Stimulated activated naive CD8-positive, alpha-beta T cell treated with anti-CD3 and anti-CD28 coated beads, Interleukin-15, Interleukin-2, amounts not matched to agents 100 ng/mL and 50 ng/mL, for 24 hours (primary cell): ENCODE results near the gene PTER.

Source experiments
- H3K27ac Mint-ChIP-seq: one replicate; pipeline ENCODE4 v1.8.0; 2021; ENCODE audit warnings: mild to moderate bottlenecking, mixed read lengths
- H3K27me3 Mint-ChIP-seq: one replicate; pipeline ENCODE4 v1.8.0; 2021; ENCODE audit warnings: mixed read lengths
- H3K36me3 Mint-ChIP-seq: one replicate; pipeline ENCODE4 v1.8.0; 2021; ENCODE audit warnings: low read depth, mixed read lengths
- H3K4me1 Mint-ChIP-seq: one replicate; pipeline ENCODE4 v1.8.0; 2021; ENCODE audit warnings: low read depth, mixed read lengths
- H3K4me3 Mint-ChIP-seq: one replicate; pipeline ENCODE4 v1.8.0; 2021; ENCODE audit warnings: mild to moderate bottlenecking, mixed read lengths
- H3K9me3 Mint-ChIP-seq: one replicate; pipeline ENCODE4 v1.8.0; 2021; ENCODE audit warnings: mixed read lengths

The PTER gene

DNA sequence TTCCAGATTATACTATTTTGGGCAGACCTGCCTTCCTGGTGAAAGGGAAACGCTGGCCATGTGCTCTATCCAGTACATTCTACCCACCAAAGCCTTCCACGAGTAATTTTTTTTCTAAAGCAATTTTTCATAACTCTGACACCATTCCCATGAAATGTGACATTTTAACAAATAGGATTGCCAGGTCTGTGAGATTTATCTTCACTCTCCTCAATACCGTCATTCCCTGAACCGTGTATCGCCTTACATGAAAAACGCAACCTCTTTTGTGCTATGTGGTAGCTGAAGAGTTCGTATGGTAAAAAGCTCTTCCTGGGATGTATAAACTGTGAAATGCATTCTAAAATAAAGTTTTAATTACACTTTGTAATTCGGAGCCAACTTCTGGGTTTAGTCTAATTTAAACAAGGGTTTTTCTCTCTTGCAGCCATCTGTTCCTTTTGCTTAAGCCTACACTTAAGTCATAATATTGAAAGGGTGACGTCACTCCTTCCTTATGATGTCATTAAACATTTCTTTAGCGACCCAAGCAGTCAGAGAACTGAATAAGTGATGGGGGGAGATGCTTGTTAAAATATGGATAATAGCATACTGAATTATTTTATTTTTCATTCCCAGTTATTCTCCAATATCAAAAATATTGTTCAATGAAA lies 57.2 kb downstream of the PTER start:
- Mint-ChIP-seq H3K4me3 (no peak overlapping the region), H3K9me3 (no peaks in the 10 kb centered on the region), H3K4me1 (no peaks in the 10 kb centered on the region), H3K36me3 (peaks cover 61% of the 10 kb centered on the region), H3K27me3 (no peaks in the 10 kb centered on the region), H3K27ac (no peak overlapping the region)

DNA sequence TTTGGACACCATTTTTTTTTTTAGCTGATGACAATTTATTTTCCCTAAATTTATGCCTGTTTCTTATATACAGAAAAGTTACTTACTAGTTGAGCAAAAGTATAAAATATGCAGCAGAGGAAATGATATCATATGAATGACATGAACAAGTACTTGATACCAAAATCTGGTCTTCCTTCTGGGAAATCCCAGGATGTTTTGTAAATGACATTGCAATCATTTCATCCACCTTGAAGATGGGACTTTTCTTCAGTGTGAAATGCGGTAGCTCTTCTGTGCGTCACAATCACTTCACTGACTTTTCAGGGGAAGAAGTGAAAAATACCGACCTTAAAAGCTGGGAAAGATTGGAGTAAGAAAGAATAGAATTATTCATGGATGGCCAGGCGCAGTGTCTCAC lies 61.1 kb downstream of the PTER start:
- no peak overlapping the region for H3K4me3 Mint-ChIP-seq
- H3K4me1 Mint-ChIP-seq, result no peaks in the 10 kb centered on the region
- no peak overlapping the region for H3K27ac Mint-ChIP-seq
- no peaks in the 10 kb centered on the region for H3K27me3 Mint-ChIP-seq
- H3K36me3 Mint-ChIP-seq, result peaks cover 46% of the 10 kb centered on the region
- no peaks in the 10 kb centered on the region for H3K9me3 Mint-ChIP-seq

DNA sequence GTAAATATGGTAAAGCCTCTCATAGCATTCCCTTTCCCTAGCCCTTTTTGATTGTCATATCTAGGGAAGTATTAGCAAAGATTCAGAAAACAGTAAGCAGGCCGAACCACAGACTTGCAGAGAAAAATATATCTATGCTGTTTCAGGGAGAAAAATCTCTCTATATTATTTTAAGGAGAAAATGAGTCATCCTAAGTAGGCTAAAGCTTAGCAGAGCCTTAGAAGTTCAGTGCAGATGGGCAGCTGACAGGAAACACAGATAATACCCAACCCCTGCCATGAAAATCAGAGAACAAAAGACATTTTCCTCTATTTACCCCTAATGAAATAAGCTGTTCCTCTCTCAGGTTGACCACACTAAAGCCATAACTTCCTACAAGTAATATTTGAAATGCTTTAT lies 68.4 kb downstream of the PTER start:
- peaks cover 18% of the 10 kb centered on the region for H3K36me3 Mint-ChIP-seq
- no peaks in the 10 kb centered on the region for H3K4me1 Mint-ChIP-seq
- H3K9me3 Mint-ChIP-seq, result no peaks in the 10 kb centered on the region
- H3K4me3 Mint-ChIP-seq, result no peak overlapping the region
- H3K27ac Mint-ChIP-seq, result no peak overlapping the region
- no peaks in the 10 kb centered on the region for H3K27me3 Mint-ChIP-seq

DNA sequence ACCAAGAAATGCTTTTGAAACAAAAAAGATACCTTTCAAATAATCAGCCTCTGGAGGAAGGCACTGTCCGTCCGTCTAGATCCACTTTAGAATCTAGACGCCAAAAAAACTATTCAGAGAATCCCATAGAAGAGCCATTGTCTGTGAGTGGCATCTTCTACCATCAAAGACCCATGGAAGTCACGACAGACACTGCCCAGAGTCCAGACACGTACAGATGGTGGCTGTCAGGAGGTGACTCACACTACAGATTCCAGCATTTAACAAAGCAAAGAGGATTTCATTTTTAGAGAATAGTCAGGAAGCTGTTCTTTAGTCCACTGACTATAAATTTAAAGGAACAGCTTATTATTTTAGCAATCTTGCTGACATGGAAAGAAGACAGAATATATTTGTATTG lies 73.2 kb downstream of the PTER start:
- no peak overlapping the region for H3K27ac Mint-ChIP-seq
- H3K27me3 Mint-ChIP-seq, result no peaks in the 10 kb centered on the region
- H3K4me1 Mint-ChIP-seq, result no peaks in the 10 kb centered on the region
- H3K36me3 Mint-ChIP-seq, result peaks cover 27% of the 10 kb centered on the region
- H3K4me3 Mint-ChIP-seq, result no peak overlapping the region
- H3K9me3 Mint-ChIP-seq, result no peaks in the 10 kb centered on the region

DNA sequence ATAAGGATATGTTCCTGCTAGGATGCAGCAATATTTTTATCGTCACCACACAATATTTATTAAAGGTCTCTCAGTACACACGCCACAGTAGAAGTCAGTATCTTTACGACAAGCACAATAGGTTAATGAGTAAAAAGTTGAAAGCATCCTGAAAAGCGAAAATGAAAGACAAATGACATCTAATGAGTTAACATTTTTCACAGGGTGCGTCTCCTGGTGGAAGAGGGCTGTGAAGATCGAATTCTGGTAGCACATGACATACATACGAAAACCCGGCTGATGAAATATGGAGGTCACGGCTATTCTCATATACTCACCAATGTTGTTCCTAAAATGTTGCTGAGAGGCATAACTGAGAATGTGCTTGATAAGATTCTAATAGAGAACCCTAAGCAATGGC lies 74.0 kb downstream of the PTER start:
- Mint-ChIP-seq H3K27ac (no peak overlapping the region), H3K27me3 (no peaks in the 10 kb centered on the region), H3K4me1 (no peaks in the 10 kb centered on the region), H3K36me3 (peaks cover 27% of the 10 kb centered on the region), H3K9me3 (no peaks in the 10 kb centered on the region), H3K4me3 (no peak overlapping the region)

DNA sequence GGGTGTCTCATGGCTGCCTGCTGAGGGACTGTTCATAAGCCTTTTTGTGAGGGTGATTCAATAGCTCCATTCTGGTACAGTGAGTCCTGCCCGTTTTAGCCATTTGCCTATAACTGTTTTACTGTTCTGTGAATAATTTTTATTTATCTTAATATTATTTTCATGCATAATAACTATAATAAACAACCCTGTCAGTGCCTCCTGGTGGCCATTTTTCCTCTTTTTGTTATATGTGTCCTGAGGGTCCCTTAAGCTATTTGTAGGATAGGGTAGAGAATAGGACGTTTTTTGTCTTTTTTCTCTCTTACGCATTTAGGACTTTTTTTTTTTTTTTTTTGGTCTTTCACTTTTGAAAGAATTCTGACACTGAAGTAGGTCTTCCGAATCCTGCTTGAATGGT lies 82.0 kb downstream of the PTER start:
- Mint-ChIP-seq H3K27me3 (peaks cover 37% of the 10 kb centered on the region), H3K9me3 (no peaks in the 10 kb centered on the region)

DNA sequence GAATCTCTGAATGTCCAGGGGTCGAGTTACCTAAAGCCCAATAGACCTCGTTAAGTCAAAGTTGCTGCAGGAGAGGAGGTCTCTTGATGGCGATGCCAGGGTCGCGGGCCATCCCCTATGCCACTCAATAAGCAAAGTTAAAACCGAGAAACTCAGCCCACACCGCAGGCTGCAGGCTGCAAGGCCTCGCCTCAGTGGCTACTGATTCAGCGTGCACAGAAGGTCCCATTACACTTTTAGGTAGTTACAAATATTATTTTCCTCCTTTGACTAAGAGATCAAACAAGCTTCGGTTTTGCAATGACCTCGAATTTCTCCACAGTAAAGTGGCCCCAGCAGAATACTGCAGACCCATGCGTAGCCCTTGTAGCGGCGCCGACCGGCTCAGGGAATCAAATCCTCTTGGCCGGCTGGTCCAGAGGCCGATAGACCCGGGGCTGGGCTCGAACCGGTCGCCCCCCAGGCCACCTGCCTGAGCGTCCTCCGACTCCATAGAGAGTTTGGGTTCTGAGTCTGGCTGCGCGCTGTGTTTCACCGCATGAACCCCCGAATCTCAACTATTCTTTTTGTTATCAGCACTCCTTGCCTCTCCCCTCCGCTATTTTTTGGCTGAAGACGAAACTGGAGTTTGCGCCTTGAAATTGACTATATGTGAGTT lies 82.6 kb downstream of the PTER start:
- Mint-ChIP-seq H3K36me3 (peaks cover 15% of the 10 kb centered on the region), H3K27ac (peak overlapping the region; percentile 58), H3K27me3 (peaks cover 42% of the 10 kb centered on the region), H3K4me1 (peaks cover 16% of the 10 kb centered on the region), H3K9me3 (no peaks in the 10 kb centered on the region), H3K4me3 (peak overlapping the region; percentile 62)

More for the DNA sequence above, 82.0 kb downstream of the PTER start:
- Mint-ChIP-seq H3K36me3 (peaks cover 15% of the 10 kb centered on the region), H3K4me3 (peak overlapping the region; percentile 49), H3K27ac (no peak overlapping the region), H3K4me1 (peaks cover 16% of the 10 kb centered on the region)

DNA sequence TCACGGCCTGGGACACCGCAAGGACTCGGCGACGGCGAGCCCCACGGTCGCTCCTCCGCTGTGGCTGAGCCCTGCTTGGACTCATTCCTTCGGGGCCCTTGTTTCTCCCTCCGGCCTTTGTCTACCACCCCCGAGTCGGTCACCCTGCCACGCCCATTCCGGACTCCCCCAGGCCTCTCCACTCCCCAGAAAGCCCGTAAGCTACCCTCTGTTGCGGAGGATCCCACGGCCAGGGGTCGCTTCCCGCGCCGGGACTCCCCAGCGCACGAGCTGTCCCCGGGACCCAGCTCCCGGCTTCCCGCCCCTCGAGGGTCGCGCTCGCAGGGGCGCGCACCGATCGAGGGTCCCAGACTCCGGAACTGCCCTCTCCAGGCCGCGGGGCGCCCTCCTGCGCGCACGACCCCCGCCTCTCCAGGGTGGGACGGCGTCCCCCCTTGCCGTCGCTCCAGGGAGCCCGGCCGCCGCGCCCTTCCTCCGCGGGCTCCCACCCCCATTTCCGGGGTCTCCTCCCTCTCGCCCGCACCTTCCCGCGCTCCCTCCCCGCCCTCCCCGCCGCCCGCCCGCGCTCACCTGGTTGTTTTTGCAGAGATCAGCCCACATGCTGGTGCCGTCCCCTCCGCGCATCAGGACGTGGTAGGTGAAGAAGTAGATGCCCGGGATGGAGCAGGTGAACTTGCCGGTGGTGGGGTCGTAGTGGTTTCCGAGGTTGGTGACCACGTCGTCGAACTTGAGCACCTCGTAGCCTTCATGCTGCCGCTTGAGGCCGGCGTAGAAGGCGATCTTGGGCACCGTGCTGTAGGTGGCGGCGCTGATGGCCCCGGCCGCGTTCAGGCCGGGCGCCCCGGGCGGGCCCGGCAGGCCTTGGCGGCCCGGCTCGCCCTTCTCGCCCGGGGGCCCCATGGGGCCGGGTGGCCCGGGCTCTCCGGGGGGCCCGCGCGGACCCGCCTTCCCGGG lies 83.4 kb downstream of the PTER start:
- no peaks in the 10 kb centered on the region for H3K9me3 Mint-ChIP-seq
- peaks cover 8% of the 10 kb centered on the region for H3K36me3 Mint-ChIP-seq
- peak overlapping the region; percentile 71 for H3K4me3 Mint-ChIP-seq
- H3K4me1 Mint-ChIP-seq, result peaks cover 16% of the 10 kb centered on the region
- peaks cover 46% of the 10 kb centered on the region for H3K27me3 Mint-ChIP-seq
- H3K27ac Mint-ChIP-seq, result peak overlapping the region; percentile 58

DNA sequence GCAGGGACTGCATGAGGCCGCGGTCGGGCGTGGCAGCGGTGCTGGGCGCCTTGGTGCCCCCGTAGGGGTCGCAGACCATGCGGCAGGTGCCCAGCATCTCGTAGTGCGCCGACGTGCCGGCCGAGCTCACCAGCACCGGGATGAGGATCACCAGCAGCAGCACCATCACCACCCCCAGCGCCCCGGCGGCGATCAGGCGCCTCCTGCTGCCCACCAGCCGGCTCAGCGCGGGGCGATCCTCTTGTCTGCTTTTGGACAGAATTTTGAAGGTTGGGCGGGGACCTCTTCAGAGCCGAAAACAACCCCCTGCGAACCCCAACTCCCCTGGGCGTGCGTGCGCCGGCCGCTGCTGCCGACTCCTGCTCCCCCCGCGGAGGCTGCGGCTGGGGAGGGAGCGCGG lies 84.1 kb downstream of the PTER start:
- Mint-ChIP-seq H3K27me3 (peaks cover 46% of the 10 kb centered on the region), H3K27ac (no peak overlapping the region), H3K36me3 (peaks cover 8% of the 10 kb centered on the region), H3K4me3 (peak overlapping the region; percentile 54), H3K9me3 (no peaks in the 10 kb centered on the region), H3K4me1 (peaks cover 16% of the 10 kb centered on the region)

DNA sequence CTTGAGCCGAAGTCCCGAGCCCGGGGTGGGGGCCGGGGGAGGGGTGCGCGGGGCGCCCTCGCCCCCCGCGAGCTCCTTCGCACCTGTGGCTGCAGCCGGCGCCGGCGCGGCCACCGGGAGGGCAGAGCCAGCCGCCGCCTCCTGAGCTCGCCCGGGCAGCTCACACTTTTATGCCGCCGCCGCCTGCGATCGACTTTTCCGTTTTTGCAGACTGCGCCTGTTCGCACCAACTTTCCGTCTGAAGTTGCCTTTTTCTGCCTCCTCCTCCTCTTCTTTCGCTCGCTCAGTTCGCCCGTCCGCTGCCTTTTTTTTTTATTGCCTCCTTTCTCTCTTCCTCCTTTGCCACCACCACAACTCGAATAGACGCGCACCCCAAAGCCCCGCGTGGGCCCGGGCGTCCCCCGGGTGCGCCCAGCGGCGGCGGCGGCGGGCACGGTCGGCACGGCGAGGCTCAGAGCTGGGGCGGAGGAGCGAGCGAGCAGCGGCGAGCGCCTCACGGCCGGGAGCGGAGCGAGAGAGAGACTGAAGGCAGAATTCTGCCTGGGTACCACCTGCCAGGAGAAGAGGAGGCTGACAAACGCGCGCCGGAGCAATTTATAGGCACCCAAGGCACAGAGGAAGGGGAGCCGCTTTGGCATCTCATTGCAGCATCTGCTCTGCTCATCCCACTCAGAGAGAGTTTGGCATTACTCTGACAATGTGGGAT lies 84.7 kb downstream of the PTER start, which contains the start of gene C1QL3:
Gene C1QL3 (minus strand): TSS at position 569 of the 706 bp plus-strand sequence. CDS start 814 bp downstream, outside the sequence.
- peaks cover 46% of the 10 kb centered on the region for H3K27me3 Mint-ChIP-seq
- no peaks in the 10 kb centered on the region for H3K9me3 Mint-ChIP-seq
- H3K4me1 Mint-ChIP-seq, result peaks cover 16% of the 10 kb centered on the region
- H3K27ac Mint-ChIP-seq, result no peak within 1 kb of the TSS
- peak within 1 kb of the TSS; percentile 78 for H3K4me3 Mint-ChIP-seq
- H3K36me3 Mint-ChIP-seq, result peaks cover 8% of the 10 kb centered on the region

DNA sequence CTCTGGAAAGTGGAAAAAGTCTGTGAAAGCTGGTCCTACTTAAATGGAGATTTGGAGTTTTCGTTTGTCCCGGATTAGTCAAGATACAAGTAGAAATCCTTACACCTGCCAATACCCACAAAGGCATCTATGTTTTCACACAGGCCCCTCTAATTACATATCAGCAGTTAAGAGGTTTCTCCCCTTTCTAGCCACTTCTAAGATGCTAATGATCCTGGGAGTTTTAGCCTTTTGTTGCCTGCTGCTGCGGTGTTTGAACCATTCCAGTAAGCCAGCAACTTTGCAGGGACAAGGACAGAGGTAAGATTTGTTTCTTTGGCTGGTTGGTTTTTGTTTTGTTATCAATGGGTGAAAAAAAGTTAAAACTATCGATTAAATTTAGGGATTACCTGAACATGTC lies 90.6 kb downstream of the PTER start:
- Mint-ChIP-seq H3K36me3 (peaks cover 4% of the 10 kb centered on the region), H3K4me3 (no peak overlapping the region), H3K4me1 (no peaks in the 10 kb centered on the region), H3K27ac (no peak overlapping the region), H3K9me3 (no peaks in the 10 kb centered on the region), H3K27me3 (peaks cover 29% of the 10 kb centered on the region)

DNA sequence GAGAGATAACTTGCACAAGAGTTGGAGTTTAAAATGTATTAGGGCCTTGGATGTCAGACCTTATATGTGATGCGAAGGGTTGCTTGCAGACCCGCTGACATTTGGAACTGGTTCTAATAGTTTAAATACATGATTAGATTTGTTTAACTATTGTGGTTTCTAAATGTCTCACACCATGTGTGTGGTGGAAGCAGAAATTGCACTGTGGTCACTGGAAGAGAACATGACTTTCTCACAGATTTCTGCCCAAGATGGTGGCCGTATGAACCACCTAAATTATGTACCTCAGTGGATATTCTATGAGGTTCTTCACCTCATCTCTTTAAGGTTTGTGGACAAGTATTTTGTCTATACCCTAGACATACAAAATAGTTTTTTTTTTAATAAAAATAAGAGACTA lies 93.0 kb downstream of the PTER start:
- Mint-ChIP-seq H3K4me1 (no peaks in the 10 kb centered on the region), H3K4me3 (no peak overlapping the region), H3K27me3 (peaks cover 16% of the 10 kb centered on the region), H3K9me3 (no peaks in the 10 kb centered on the region), H3K27ac (no peak overlapping the region), H3K36me3 (peaks cover 4% of the 10 kb centered on the region)

DNA sequence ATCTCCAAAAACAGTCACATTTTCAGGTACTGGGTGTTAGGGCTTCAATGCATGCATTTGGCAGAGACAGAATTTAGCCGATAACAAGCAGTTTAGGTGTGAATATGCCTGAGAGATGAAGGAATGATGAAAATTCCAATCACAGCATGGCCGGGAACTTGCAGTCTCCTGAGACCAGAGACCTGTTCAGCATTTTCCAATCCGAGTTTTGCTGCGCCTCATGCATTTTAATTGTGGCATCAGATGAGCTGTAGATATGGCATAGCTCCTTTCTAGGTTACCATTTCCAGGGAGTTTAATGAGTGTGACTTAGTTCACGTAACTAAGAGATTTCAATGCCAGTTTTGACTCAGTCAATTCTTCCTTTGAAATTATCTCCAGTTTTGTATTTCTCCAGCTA lies 99.3 kb downstream of the PTER start:
- Mint-ChIP-seq H3K9me3 (no peaks in the 10 kb centered on the region), H3K4me3 (no peak overlapping the region), H3K4me1 (no peaks in the 10 kb centered on the region), H3K36me3 (no peaks in the 10 kb centered on the region), H3K27me3 (peaks cover 21% of the 10 kb centered on the region), H3K27ac (no peak overlapping the region)

DNA sequence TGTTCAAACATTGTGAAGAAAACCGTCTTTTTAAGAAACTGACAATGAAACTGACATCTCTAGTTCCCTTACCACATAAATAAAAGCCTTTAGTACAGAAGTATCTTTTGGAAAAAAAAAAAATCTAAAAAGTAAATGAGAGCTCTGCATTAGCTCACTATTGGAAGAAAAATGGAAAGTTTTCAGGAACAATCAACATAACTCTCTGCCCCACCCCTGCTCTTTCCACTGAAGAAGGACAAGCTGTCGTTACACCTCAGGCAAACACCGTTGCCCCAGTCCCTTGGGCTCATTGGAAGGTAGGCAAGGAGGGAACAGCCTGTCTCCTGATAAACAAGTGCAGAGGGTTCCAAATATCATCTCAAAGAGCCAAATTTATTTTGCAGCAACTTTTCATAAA lies 107.3 kb downstream of the PTER start:
- Mint-ChIP-seq H3K9me3 (no peaks in the 10 kb centered on the region), H3K36me3 (no peaks in the 10 kb centered on the region), H3K27me3 (peaks cover 49% of the 10 kb centered on the region), H3K4me1 (no peaks in the 10 kb centered on the region), H3K27ac (no peak overlapping the region), H3K4me3 (no peak overlapping the region)
